Omental fat pad (tissue), 4 donors: Measurements from ENCODE around the gene STAG1. TPM values are rescaled to one million over a fixed set of nuclear protein-coding genes. Genes with fewer than 3 reads are reported as not detected.
"Not testable (repeated sequence)": the region's sequence is repeated elsewhere in the genome, so short reads cannot be mapped to it uniquely, and the experiment has no call there.

Experiments
- ATAC-seq: fragments of 150-250 bp; one replicate; pipeline ENCODE4 v1.9.1; 2016; ENCODE audit warnings: mild to moderate bottlenecking, moderate library complexity; ENCODE audit not compliant: low FRiP score
- DNase-seq: peaks from one replicate; pipeline ENCODE4 v3.0.0-alpha.2; 2019; ENCODE audit warnings: low spot score
- total RNA-seq, 4 donors: library from RNA; depleted of rRNA; stranded (reverse); fragments of >200 nt; gene quantifications; one replicate each; pipeline ENCODE4 v1.1.0, GENCODE V29; 2016
- TF ChIP-seq, protein P1 (sequence below), 3 donors: fragments of 450-650 bp; IDR thresholded peaks; one replicate each; pipeline ENCODE4 v1.5.1; 2016 to 2017; ENCODE audit warnings: antibody characterized with exemption in 3 of 3, mild to moderate bottlenecking in 3 of 3, moderate library complexity in 2 of 3

Gene STAG1
- total RNA-seq, 4 donors from 2014 or later = 37.6 to 57.5 (median 41.6) TPM

DNA sequence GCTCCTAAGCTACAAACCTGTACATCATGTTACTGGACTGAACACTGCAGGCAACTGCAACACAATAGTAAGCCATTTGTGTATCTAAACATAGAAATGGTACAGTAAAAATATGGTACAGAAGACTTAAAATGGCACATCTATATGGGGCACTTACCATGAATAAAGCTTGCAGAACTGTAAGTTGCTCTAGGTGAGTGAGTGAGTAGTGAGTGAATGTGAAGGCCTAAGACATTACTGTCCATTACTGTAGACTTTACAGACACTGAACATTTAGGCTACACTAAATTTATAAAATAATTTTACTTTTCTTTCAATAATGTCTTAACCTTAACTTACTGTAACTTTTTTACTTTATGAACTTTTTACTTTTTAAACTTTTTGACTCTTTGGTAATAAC is 76.2 kb downstream of the STAG1 start:
- no peak for ATAC-seq
- DNase-seq = no peak
- TF ChIP-seq, protein P1, sequence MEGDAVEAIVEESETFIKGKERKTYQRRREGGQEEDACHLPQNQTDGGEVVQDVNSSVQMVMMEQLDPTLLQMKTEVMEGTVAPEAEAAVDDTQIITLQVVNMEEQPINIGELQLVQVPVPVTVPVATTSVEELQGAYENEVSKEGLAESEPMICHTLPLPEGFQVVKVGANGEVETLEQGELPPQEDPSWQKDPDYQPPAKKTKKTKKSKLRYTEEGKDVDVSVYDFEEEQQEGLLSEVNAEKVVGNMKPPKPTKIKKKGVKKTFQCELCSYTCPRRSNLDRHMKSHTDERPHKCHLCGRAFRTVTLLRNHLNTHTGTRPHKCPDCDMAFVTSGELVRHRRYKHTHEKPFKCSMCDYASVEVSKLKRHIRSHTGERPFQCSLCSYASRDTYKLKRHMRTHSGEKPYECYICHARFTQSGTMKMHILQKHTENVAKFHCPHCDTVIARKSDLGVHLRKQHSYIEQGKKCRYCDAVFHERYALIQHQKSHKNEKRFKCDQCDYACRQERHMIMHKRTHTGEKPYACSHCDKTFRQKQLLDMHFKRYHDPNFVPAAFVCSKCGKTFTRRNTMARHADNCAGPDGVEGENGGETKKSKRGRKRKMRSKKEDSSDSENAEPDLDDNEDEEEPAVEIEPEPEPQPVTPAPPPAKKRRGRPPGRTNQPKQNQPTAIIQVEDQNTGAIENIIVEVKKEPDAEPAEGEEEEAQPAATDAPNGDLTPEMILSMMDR (IDR thresholded peaks at IDR 0.05) = no peak

GRCh38 chr3:136675150-136675858 is 76.9 kb downstream of the STAG1 start:
- DNase-seq (no peak), ATAC-seq (no peak)

GRCh38 chr3:136672457-136672856 is 79.7 kb downstream of the STAG1 start:
- TF ChIP-seq, protein P1 (IDR thresholded peaks at IDR 0.05) = no peak
- ATAC-seq (no peak), DNase-seq (no peak)

More at GRCh38 chr3:136675150-136675858, 76.9 kb downstream of the STAG1 start:
- TF ChIP-seq, protein P1 (IDR thresholded peaks at IDR 0.05) = no peak

GRCh38 chr3:136671921-136672320 is 80.3 kb downstream of the STAG1 start:
- ATAC-seq (no peak), DNase-seq (no peak)
- TF ChIP-seq, protein P1 (IDR thresholded peaks at IDR 0.05) = no peak

DNA sequence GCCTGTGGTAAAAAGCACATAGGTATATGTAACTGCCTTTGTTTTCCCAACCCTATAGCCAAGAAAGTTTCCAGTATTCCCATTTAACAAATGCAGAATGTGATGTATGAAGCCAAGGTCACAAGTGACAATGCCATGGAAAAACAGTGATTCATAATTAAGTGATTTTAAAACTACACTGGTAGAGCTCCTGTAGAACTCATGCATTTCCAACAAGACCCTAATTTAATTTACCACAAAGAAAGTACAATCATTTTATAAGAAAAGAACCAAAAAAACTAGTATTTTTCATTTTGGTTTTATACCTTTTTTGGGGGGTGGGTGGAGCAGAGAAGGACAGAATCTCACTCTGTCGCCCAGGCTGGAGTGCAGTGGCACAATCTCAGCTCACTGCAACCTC is 82.0 kb downstream of the STAG1 start:
- ATAC-seq (no peak), DNase-seq (no peak)
- TF ChIP-seq, protein P1 (IDR thresholded peaks at IDR 0.05) = no peak

DNA sequence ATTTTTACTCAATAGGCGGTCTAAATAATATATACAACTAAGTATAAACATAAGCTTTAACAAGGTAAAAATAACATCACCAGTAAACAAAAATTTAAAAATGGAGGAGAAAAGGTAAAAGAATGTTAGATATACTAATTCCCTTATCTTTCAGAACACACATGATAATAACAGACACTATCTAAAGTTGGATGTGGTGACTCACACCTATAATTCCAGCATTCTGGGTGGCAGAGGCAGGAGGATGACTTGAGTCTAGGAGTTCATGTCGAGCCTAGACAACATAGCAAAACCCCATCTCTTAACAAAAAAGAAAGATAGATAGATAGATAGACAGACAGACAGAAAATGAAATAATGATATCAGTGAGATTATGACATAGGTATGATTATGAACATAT is 85.1 kb downstream of the STAG1 start:
- DNase-seq (no peak), ATAC-seq (no peak)
- TF ChIP-seq, protein P1 (IDR thresholded peaks at IDR 0.05) = no peak

DNA sequence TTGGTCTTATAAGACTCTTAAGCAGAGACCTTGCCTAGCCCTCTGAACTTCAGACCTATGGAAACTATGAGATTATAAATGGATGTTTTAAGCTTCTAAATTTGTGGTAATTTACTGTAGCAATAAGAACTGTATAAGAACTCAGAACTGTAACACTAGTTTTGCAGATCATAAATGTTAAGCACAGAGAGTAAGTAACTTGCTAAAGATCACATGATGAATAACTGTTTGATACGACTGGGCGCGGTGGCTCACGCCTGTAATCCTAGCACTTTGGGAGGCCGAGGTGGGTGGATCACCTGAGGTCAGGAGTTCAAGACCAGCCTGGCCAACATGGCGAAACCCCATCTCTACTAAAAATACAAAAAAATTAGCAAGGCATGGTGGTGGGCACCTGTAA is 85.9 kb downstream of the STAG1 start:
- ATAC-seq, DNase-seq: not testable (repeated sequence)
